H1 (cell line): Measurements from ENCODE around the gene C1orf50. TPM values are rescaled to one million over a fixed set of nuclear protein-coding genes. Genes with fewer than 3 reads are reported as not detected.
A peak's percentile ranks its signal among the peaks of the same experiment; 100 is the strongest.

Experiments used
- CTCF ChIA-PET: fragments of 300-600 bp; sonication (Branson Sonifier 250); formaldehyde crosslinking; loops from one replicate; lab custom pipeline; 2021; ENCODE audit not compliant: partially characterized antibody; lab: Charles Lee
- POLR2A ChIA-PET: fragments of 300-600 bp; sonication (Branson Sonifier 250); formaldehyde crosslinking; loops from one replicate; lab custom pipeline; 2021; ENCODE audit warnings: inconsistent platforms; ENCODE audit not compliant: partially characterized antibody; lab: Charles Lee
- DNase-seq, 2 experiments: peaks; one replicate each; pipeline versions ENCODE4 v3.0.0 to v3.0.0-alpha.2; 2010 to 2022; ENCODE audit warnings: low spot score in 2 of 2, low read depth in 1 of 2, mixed read lengths in 1 of 2
- FAIRE-seq: peaks from 2 replicates; lab custom pipeline; 2011; peaks lifted over from hg19 to GRCh38; lab: Jason Lieb, UNC
- H2AFZ ChIP-seq: 2 replicates; pipeline ENCODE4 v1.8.1; 2012; ENCODE audit warnings: low read length, inconsistent platforms
- H2AK5ac ChIP-seq: 2 replicates; pipeline ENCODE4 v1.6.1; 2013; ENCODE audit warnings: low read depth, low read length
- H2BK120ac ChIP-seq: replicated peaks from 2 replicates; pipeline ENCODE3; 2013; ENCODE audit warnings: low read depth, low read length, inconsistent platforms
- H2BK12ac ChIP-seq: 2 replicates; pipeline ENCODE4 v1.6.1; 2013; ENCODE audit warnings: low read depth, low read length
- H2BK15ac ChIP-seq: 2 replicates; pipeline ENCODE4 v1.6.1; 2013; ENCODE audit warnings: low read length
- H2BK20ac ChIP-seq: 2 replicates; pipeline ENCODE4 v1.6.1; 2013; ENCODE audit warnings: low read length
- H2BK5ac ChIP-seq: 2 replicates; pipeline ENCODE4 v1.6.1; 2013; ENCODE audit warnings: low read depth, low read length
- H3K14ac ChIP-seq: 2 replicates; pipeline ENCODE4 v1.6.1; 2013; ENCODE audit warnings: inconsistent platforms; ENCODE audit not compliant: insufficient read length
- H3K18ac ChIP-seq: 2 replicates; pipeline ENCODE4 v1.6.1; 2013; ENCODE audit warnings: low read length; ENCODE audit errors: extremely low read depth
- H3K23ac ChIP-seq: 2 replicates; pipeline ENCODE4 v1.6.1; 2013; ENCODE audit warnings: inconsistent platforms; ENCODE audit not compliant: insufficient read length
- H3K23me2 ChIP-seq: 2 replicates; pipeline ENCODE4 v1.6.1; 2013; ENCODE audit warnings: low read depth, low read length
- H3K27ac ChIP-seq: 2 replicates; pipeline ENCODE4 v1.6.1; 2011; ENCODE audit warnings: low read depth, low read length, inconsistent platforms
- H3K27me3 ChIP-seq, 4 experiments: replicated peaks in 1 of 4; 1 replicate in 1 of 4; 2 replicates in 3 of 4; pipeline versions ENCODE4 v1.6.1 to v1.8.1; 2011 to 2013; ENCODE audit warnings: low read length in 3 of 4, mild to moderate bottlenecking in 3 of 4, inconsistent platforms in 2 of 4, mixed read lengths in 2 of 4, moderate library complexity in 1 of 4; ENCODE audit not compliant: control insufficient read depth in 3 of 4, insufficient read depth in 3 of 4; ENCODE audit errors: extremely low read depth in 1 of 4
- H3K36me3 ChIP-seq, 4 experiments: 2 replicates each; pipeline versions ENCODE4 v1.6.1 to v1.8.1; 2011 to 2013; ENCODE audit warnings: mild to moderate bottlenecking in 4 of 4, low read length in 3 of 4, moderate library complexity in 2 of 4, control low read depth in 1 of 4, inconsistent platforms in 1 of 4; ENCODE audit not compliant: insufficient read depth in 4 of 4, control insufficient read depth in 2 of 4
- H3K4ac ChIP-seq: replicated peaks from 2 replicates; pipeline ENCODE3; 2013; ENCODE audit warnings: low read length, low read depth, mixed read lengths, inconsistent platforms; ENCODE audit not compliant: insufficient read length
- H3K4me1 ChIP-seq, 4 experiments: replicated peaks in 1 of 4; 1 replicate in 1 of 4; 2 replicates in 3 of 4; pipeline versions ENCODE4 v1.6.1 to v1.8.1; 2011 to 2013; ENCODE audit warnings: low read length in 3 of 4, inconsistent platforms in 2 of 4, mixed read lengths in 1 of 4; ENCODE audit not compliant: insufficient read depth in 4 of 4, control insufficient read depth in 3 of 4
- H3K4me2 ChIP-seq, 2 experiments: 2 replicates each; pipeline versions ENCODE4 v1.6.1 to v1.8.1; 2011 to 2013; ENCODE audit warnings: low read depth in 2 of 2, low read length in 2 of 2, control low read depth in 1 of 2, inconsistent platforms in 1 of 2, mild to moderate bottlenecking in 1 of 2; ENCODE audit not compliant: insufficient read depth in 1 of 2
- H3K4me3 ChIP-seq, 4 experiments: fragments of 200-600, 300-600 bp in 1 of 4; sonication (generic), shearing (Covaris generic), sonication (Bioruptor Twin) in 1 of 4; 2 replicates each; pipeline versions ENCODE4 v1.5.1 to v1.8.1; 2011 to 2016; ENCODE audit warnings: low read length in 4 of 4, low read depth in 3 of 4, control low read depth in 2 of 4, inconsistent platforms in 2 of 4, mild to moderate bottlenecking in 2 of 4, mixed read lengths in 1 of 4, moderate library complexity in 1 of 4; ENCODE audit not compliant: insufficient read depth in 2 of 4; ENCODE audit errors: extremely low read depth in 1 of 4
- H3K56ac ChIP-seq: replicated peaks from 2 replicates; pipeline ENCODE3; 2013; ENCODE audit warnings: low read depth, mild to moderate bottlenecking, mixed read lengths, low read length, inconsistent platforms; ENCODE audit not compliant: insufficient read length
- H3K79me1 ChIP-seq: 2 replicates; pipeline ENCODE4 v1.6.1; 2013; ENCODE audit warnings: low read depth, low read length, control low read depth
- H3K79me2 ChIP-seq, 2 experiments: 2 replicates each; pipeline versions ENCODE4 v1.6.1 to v1.8.1; 2012 to 2013; ENCODE audit warnings: low read length in 2 of 2, mild to moderate bottlenecking in 2 of 2, inconsistent platforms in 1 of 2; ENCODE audit not compliant: insufficient read depth in 2 of 2, control insufficient read depth in 1 of 2
- H3K9ac ChIP-seq, 4 experiments: replicated peaks in 1 of 4; 1 replicate in 1 of 4; 2 replicates in 3 of 4; pipeline versions ENCODE4 v1.6.1 to v1.8.1; 2011 to 2013; ENCODE audit warnings: low read depth in 3 of 4, low read length in 3 of 4, control low read depth in 2 of 4, mild to moderate bottlenecking in 2 of 4, moderate library complexity in 2 of 4, inconsistent platforms in 1 of 4; ENCODE audit errors: extremely low read depth in 1 of 4
- H3K9me3 ChIP-seq, 2 experiments: 2 replicates each; pipeline versions ENCODE4 v1.6.1 to v1.8.1; 2012 to 2013; ENCODE audit warnings: mild to moderate bottlenecking in 2 of 2, moderate library complexity in 2 of 2, control low read depth in 1 of 2, inconsistent platforms in 1 of 2, low read depth in 1 of 2, low read length in 1 of 2, mixed read lengths in 1 of 2; ENCODE audit not compliant: insufficient read depth in 2 of 2
- H4K20me1 ChIP-seq, 2 experiments: replicated peaks in 1 of 2; 2 replicates each; pipeline versions ENCODE3 to v1.8.1; 2011 to 2013; ENCODE audit warnings: inconsistent platforms in 2 of 2, low read length in 2 of 2, mild to moderate bottlenecking in 1 of 2; ENCODE audit not compliant: insufficient read depth in 2 of 2, control insufficient read depth in 1 of 2
- H4K5ac ChIP-seq: 2 replicates; pipeline ENCODE4 v1.6.1; 2013; ENCODE audit warnings: low read length, low read depth, mixed read lengths, inconsistent platforms; ENCODE audit not compliant: insufficient read length
- H4K8ac ChIP-seq: 2 replicates; pipeline ENCODE4 v1.8.0; 2013; ENCODE audit warnings: mild to moderate bottlenecking, moderate library complexity, low read length, inconsistent platforms; ENCODE audit not compliant: insufficient read depth; ENCODE audit errors: extremely low read depth
- H4K91ac ChIP-seq: replicated peaks from 2 replicates; pipeline ENCODE3; 2013; ENCODE audit warnings: low read length, mixed read lengths, inconsistent platforms; ENCODE audit not compliant: insufficient read length
- CREB1 ChIP-seq: IDR thresholded peaks from 2 replicates; pipeline ENCODE4 v1.6.1; 2012; ENCODE audit warnings: inconsistent platforms
- FOSL1 ChIP-seq: IDR thresholded peaks from 2 replicates; pipeline ENCODE4 v1.6.1; 2011; ENCODE audit warnings: mild to moderate bottlenecking, low read depth, low read length, moderate library complexity; ENCODE audit not compliant: insufficient read depth
- KDM4A ChIP-seq: IDR thresholded peaks from one replicate; pipeline ENCODE4 v1.7.1; 2012; ENCODE audit warnings: low read depth, mild to moderate bottlenecking, moderate library complexity, low read length, inconsistent platforms; ENCODE audit not compliant: severe bottlenecking
- KDM5A ChIP-seq: fragments of 200-600 bp; IDR thresholded peaks from 2 replicates; pipeline ENCODE4 v1.7.1; 2012; ENCODE audit warnings: mild to moderate bottlenecking, low read length, inconsistent platforms, mixed read lengths
- RXRA ChIP-seq: IDR thresholded peaks from 2 replicates; pipeline ENCODE4 v1.6.1; 2011; ENCODE audit warnings: low read depth, mild to moderate bottlenecking, low read length, moderate library complexity; ENCODE audit not compliant: insufficient read depth
- SP1 ChIP-seq: IDR thresholded peaks from 2 replicates; pipeline ENCODE4 v1.6.1; 2011; ENCODE audit warnings: low read depth, low read length
- SUZ12 ChIP-seq: fragments of 200-600 bp; sonication (generic); IDR thresholded peaks from 2 replicates; pipeline ENCODE4 v1.6.1; 2012; ENCODE audit warnings: mild to moderate bottlenecking, inconsistent platforms, low read length, moderate library complexity, mixed read lengths
- TAF1 ChIP-seq: IDR thresholded peaks from 2 replicates; pipeline ENCODE4 v1.6.1; 2011; ENCODE audit warnings: mild to moderate bottlenecking, low read depth, low read length
- TBP ChIP-seq: IDR thresholded peaks from 2 replicates; pipeline ENCODE4 v1.6.1; 2011; ENCODE audit warnings: low read depth, low read length, improper control_type of control experiment
- USF2 ChIP-seq: IDR thresholded peaks from 2 replicates; pipeline ENCODE4 v1.6.1; 2011; ENCODE audit warnings: low read length, improper control_type of control experiment
- YY1 ChIP-seq: IDR thresholded peaks from 2 replicates; pipeline ENCODE4 v1.6.1; 2011; ENCODE audit warnings: low read depth, mild to moderate bottlenecking, low read length
- ZNF274 ChIP-seq: IDR thresholded peaks from 2 replicates; pipeline ENCODE4 v1.7.0; 2012; ENCODE audit warnings: low read length, borderline replicate concordance; ENCODE audit errors: extremely low read depth
- WGBS, 2 experiments: shearing (Covaris generic) in 1 of 2; methylation state at CpG; one replicate each; pipeline versions ENCODE4 v1.1.6 to v1.1.7; 2013 to 2015; ENCODE audit warnings: low lambda C conversion rate in 2 of 2, mixed read lengths in 2 of 2, inconsistent platforms in 1 of 2, low coverage in 1 of 2, missing lambda C conversion rate in 1 of 2; ENCODE audit not compliant: insufficient replicate concordance in 2 of 2, insufficient coverage in 1 of 2, insufficient read length in 1 of 2; ENCODE audit errors: extremely low coverage in 1 of 2, missing lambda C conversion rate in 1 of 2; 5-methylcytosine and 5-hydroxymethylcytosine counted together
- polyA plus RNA-seq, 7 experiments: library from polyadenylated mRNA; depleted of rRNA in 3 of 7; stranded (reverse) in 5 of 7; unstranded in 2 of 7; fragments of >200 nt in 5 of 7; fragments of 200-250 nt in 2 of 7; gene quantifications; 1 replicate in 5 of 7; 2 replicates in 1 of 7; 4 replicates in 1 of 7; pipeline versions ENCODE4 v1.2.1 to v1.2.3, GENCODE V29; 2011 to 2013; ENCODE audit warnings: missing spikeins in 2 of 7, mixed read lengths in 2 of 7
- total RNA-seq: library from RNA; stranded (reverse); fragmentation: NEBNext Ultra II Directional; extraction: Animal tissue kit (Norgen Biotek cat#: 25700); gene quantifications from 2 replicates; pipeline ENCODE4 v1.2.1, GENCODE V29; 2021

C1orf50 gene
- total and polyA plus RNA-seq, 2 of the 8 experiments (the other 6 are each of a cell fraction or from before 2014, with no cell fraction given), result 3.2 to 7.1 TPM

GRCh38 chr1:42738678-42739226, 28.3 kb upstream of the C1orf50 start:
- Histone ChIP-seq H2BK20ac (no peak overlapping the region), H3K36me3 (no peaks in the 10 kb centered on the region), H3K79me1 (peaks cover 3% of the 10 kb centered on the region; the same call in 1 of the 2 replicates), H2BK15ac (no peak overlapping the region), H3K14ac (no peak overlapping the region), H3K56ac (no peak overlapping the region), H2BK12ac (0 out of 2 replicates have a peak overlapping the region, but pooled peaks have one; percentile 60), H2AK5ac (no peak overlapping the region), H4K91ac (peak overlapping the region; percentile 16), H3K4me3 (no peak overlapping the region), H3K9ac (no peak overlapping the region), H3K4ac (no peak overlapping the region), H3K27ac (no peak overlapping the region), H3K23ac (no peak overlapping the region), H3K23me2 (peaks cover 5% of the 10 kb centered on the region; the same call in 1 of the 2 replicates), H2AFZ (no peak overlapping the region), H3K9me3 (no peaks in the 10 kb centered on the region), H4K5ac (no peak overlapping the region), H3K27me3 (no peaks in the 10 kb centered on the region), H3K4me1 (peaks cover 0 to 40% (median 28%) of the 10 kb centered on the region in 4 experiments; a peak in 6 of 7 replicates), H2BK5ac (peak overlapping the region; percentile 78; the same call in 1 of the 2 replicates), H2BK120ac (no peak overlapping the region), H3K79me2 (no peaks in the 10 kb centered on the region), H3K18ac (no peak overlapping the region), H4K8ac (no peak overlapping the region), H3K4me2 (peak overlapping the region in 1 of 2 experiments; percentile 77; a peak in 1 of 4 replicates), H4K20me1 (peaks cover 0 to 4% of the 10 kb centered on the region in 2 experiments)
- POLR2A ChIA-PET, result interaction anchor here (0.5 to 2.2 kb wide), 2 partner anchors 57 to 80 kb away, joined by 3 to 7 read pairs; partner anchors contain the start of gene YBX1
- no peak for FAIRE-seq
- WGBS, 2 experiments, result 90% methylated on average over 8 of the region's 8 CpGs; no CpG with 5 or more reads in 1 of the 2 experiments
- CTCF ChIA-PET, result interaction anchor here (0.6 to 1.2 kb wide), 5 partner anchors 9 to 48 kb away, joined by 3 read pairs; no protein-coding TSS in a partner anchor
- DNase-seq, result no peak
- no peak for TF ChIP-seq USF2
- no peak for TF ChIP-seq SP1
- TF ChIP-seq RXRA, result no peak
- no peak for TF ChIP-seq YY1
- TF ChIP-seq FOSL1, result no peak
- no peak for TF ChIP-seq TAF1
- TF ChIP-seq KDM5A, result no peak
- no peak for TF ChIP-seq ZNF274
- TF ChIP-seq SUZ12, result no peak
- no peak for TF ChIP-seq CREB1
- TF ChIP-seq KDM4A, result no peak
- no peak for TF ChIP-seq TBP
